Cerebellar cortex (tissue), 1 donor: Measurements from ENCODE around the gene NFIA.
A peak's percentile ranks its signal among the peaks of the same experiment; 100 is the strongest.
"Not testable (repeated sequence)": the region's sequence is repeated elsewhere in the genome, so short reads cannot be mapped to it uniquely, and the experiment has no call there.

Experiments
- DNase-seq: peaks from one replicate; pipeline ENCODE4 v3.0.0-alpha.2; 2015; ENCODE audit warnings: low spot score

The NFIA gene

GRCh38 chr1:61453111-61453961 is 371.0 kb downstream of the NFIA start:
- peak; percentile 90 for DNase-seq

GRCh38 chr1:61455400-61455799 is 373.0 kb downstream of the NFIA start:
- DNase-seq = no peak

DNA sequence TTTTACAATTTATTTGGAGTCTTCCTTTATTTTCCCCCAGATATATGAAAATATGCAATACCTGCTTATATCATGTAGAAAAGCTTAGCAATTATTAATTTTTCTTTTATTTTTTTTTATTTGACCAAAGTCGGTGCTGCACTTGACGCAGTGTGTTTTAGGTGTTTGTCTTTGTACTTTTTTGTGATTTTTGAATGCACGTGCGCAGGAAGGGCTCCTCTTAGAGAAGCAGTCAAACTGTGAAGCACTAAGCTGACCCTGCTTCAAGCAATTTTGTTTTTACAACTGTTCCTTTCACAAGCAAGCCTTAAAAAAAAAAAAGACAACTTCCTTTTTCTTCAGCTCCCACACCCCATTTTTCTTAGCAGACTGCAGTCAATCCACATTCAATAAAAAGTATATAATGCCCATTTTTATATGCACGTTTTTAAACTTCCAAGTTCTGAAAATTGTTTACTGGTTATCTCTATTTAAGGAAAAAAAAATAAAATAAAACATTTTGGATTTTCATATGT is 375.2 kb downstream of the NFIA start:
- no peak for DNase-seq

DNA sequence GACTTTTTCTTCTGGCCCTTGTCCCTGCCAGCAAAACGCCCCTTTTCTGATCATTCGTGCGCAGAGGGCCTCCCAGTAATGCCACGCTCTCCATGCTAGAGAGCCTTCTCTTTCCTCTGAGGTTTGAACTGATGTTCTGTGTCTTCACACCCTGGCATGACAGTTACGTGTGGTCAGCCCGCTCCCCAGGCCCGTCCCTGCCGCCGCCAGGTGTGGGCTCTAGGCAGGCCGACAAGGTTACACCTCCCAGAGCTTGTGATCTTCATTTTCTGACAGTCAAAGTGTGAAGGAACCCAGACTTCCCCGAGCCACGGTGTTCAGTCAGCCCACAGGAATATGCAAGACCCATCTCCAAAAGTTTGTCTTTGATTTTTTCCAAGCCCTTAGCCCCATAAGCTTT is 377.0 kb downstream of the NFIA start:
- DNase-seq = no peak

- DNase-seq = no peak
Observed at GRCh38 chr1:61460191-61460590, 377.8 kb downstream of the NFIA start.

DNA sequence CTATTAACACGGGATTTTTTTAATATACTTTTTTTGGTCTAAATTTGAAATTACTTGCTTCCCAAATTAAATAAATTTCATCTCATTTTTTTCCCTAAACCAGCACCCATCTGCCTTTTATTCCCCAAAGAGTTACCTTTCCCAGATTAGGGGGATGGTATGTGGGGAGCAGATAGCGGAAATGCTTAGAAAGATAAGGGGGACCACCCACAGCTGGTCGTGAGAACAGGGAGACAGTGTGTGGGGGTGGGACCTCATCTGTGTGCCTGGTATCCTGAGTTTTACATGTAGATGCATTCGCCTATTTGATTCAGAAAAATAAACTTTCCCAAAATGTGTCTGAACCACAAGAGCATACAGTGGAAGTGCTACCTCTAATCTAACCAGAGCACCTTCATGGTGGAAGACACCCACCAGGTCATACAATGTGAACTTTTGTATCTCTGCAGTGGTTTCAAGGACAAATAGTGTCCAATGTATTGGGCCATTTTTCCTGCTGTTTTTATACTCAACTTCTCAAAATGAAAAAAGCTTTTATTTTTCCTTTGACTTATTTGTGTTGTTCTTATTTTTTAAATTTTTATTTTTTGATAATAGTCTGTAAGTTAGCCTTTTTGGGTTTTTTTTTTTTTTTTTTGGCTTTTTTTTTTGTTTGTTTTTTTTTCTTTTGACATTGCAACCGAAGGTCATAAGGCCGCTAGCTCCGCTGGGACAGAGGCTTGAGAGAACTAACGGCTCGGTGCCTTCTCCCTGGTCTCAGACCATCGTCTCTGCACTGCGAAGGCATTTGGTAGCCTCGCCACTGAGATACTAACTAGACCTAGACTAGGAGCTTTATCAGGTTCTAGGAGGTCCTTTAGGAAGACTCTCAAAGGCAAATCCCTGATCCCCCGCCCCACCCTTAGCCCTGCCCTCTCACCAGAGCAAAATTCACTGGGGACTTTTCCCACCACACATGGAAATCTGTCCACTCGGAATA is 379.3 kb downstream of the NFIA start:
- DNase-seq = no peak

DNA sequence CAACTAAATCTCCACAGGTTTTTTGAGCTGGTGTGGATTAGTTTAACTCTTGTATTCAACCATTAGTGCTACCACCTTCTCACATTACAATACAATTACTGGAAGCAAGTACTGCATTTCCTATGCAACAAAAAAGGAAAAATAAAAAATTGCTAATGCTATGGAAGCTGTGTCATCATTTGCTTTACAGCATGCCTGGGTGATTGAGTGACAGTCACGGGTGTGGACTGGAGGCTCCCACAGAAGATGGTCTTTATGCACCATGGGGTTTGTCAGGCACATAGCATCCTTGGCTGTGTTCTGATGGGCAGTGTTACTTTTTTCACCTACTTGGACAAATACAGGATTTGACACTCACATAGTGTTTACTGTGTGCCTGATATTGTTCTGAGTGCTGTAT is 380.3 kb downstream of the NFIA start:
- DNase-seq = no peak

DNA sequence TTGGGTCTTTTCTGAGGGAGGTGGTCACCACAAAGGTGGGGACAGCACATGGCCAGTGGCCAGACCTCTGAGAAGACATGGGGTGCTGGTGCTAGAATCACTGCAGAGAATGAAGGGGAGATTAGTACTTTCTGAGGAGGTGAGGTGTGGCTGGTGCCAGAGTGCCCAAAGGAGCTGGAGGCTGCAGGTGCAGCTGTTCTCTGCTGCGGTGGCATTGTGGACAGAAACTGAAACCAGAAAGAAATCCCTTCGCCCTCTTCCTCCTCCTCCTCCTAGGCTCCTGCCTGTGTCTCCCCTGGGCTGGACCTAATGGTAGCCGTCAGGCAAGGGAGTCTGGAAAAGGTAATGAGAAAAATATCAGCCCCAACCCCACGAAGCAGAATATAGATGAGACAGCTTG is 380.9 kb downstream of the NFIA start:
- DNase-seq = no peak

- not testable (repeated sequence) for DNase-seq
Observed at GRCh38 chr1:61467836-61468235, 385.5 kb downstream of the NFIA start.

DNA sequence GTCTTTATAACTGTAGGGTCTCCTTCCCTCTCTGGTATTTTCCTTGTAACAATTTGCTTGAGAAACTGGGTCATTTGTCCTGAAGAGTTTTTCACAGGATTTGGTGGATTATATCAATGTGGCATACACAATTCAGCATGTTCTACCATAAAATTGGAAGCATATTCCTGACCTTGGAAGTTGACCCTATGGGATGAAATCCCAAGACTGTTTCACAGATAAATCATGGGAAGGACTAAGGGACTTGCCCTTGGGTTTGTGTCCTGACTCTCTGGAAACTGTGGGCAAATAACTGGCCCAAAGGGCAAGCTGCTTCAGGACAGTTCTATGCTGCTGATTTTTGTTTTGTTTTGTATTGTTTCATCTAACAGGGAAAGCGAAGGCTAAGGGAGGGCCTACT is 387.0 kb downstream of the NFIA start:
- no peak for DNase-seq

GRCh38 chr1:61472876-61473275 is 390.5 kb downstream of the NFIA start:
- no peak for DNase-seq

- DNase-seq = no peak
Observed at GRCh38 chr1:61474269-61474817, 392.0 kb downstream of the NFIA start.

- no peak for DNase-seq
Observed at GRCh38 chr1:61474963-61475362, 392.6 kb downstream of the NFIA start.

DNA sequence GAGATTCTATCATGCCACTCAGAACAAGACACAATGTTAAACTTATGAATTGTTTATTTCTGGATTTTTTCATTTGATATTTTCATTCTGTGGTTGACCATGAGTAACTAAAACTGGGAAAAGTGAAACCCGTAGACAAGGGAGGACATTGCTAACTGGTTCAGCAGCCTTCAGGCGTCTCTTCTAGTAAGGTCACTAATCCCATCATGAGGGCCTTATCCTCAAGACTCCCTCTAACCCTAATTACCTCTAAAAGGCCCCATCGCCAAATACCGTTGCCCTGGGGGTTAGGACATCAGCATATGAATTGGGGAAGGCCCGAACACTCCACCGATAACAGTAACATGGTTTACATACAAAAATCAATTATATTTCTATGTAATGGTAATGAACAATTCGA is 394.9 kb downstream of the NFIA start:
- DNase-seq = no peak

- DNase-seq = no peak
Observed at GRCh38 chr1:61480273-61480935, 398.0 kb downstream of the NFIA start.

- no peak for DNase-seq
Observed at GRCh38 chr1:61481315-61481715, 399.0 kb downstream of the NFIA start.

DNA sequence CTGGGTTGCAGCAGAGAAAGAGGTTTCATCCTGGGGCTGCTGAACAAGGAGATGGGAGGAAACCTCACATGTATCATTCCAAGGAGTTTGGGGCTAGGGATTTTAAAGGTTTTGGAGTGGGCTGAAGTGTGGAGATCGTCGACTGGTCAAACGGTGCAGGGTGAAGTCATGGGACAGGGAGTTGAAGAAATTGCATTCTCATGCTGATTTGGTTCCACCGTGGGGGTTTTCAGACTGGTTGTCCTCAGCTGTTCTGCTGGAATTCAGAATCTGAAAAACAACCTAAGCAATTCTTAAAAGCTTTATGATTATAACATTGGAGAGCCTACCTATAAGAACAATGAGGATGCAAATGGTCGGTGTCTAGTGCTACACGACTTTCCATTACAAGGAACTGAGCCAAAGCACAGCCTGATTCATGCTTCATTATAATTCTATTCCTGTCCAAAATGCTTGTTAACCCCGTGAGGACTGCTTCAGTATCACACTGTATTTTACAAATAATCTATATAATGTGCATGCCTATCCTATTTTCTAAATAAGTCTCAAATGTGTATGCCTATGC is 399.9 kb downstream of the NFIA start:
- no peak for DNase-seq

DNA sequence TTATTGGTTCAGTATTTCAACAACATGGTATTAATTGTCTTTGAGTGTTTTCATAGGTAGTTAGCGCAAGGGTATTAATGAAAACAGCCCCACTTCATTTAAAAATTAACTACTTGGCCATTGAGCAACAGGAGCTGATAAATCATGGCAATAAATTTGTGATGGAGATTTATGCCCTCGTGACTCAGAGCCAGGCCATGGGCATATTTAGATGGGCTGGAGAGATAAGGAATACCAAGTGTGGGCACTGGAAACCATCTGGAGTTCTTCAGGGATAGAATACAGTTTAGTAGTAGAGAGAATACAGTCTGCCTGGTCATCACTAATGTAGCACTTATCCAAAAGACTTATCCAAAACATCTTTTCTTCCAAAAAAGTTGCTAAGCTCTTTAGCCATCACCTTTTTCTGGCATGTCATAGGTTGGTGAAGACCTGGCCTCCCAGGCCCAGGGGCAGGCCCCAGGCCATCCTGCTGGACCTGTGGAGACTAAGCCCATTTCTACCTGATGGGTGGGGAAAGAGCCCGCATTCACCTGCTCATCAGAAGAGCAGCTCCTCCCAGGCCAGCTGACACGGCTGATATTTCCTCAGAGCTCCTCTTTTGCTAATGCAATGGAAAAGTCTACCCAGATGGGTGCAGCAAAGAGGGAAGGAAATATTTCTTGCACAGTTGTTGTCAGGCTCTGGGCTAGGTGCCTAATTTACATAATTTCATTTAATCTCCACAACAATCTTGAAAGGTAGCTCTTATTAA is 404.6 kb downstream of the NFIA start:
- no peak for DNase-seq

DNA sequence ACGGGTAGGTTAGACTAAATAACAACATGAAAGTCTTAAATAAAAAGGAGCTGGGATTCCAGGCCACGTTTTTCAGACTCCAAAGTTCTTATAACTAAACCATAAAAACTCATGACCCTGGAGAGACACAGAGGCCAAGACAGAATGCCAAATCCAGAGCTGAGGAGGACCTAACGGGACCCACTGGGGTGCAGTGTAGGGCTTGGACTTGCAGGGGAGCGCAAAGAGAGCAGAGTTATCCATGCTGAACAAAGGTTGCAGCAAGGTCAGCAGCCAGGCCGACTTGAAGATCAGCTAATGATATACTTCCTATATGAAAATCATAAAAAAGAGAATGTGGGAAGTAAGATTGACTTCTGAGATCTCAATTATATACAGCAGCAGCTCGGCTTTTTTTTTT is 405.4 kb downstream of the NFIA start:
- DNase-seq = no peak

- DNase-seq = no peak
Observed at GRCh38 chr1:61490924-61491323, 408.6 kb downstream of the NFIA start.

GRCh38 chr1:61491497-61491896 is 409.1 kb downstream of the NFIA start:
- DNase-seq = no peak
